Measurements from ENCODE around the gene EIF3B.

DNA sequence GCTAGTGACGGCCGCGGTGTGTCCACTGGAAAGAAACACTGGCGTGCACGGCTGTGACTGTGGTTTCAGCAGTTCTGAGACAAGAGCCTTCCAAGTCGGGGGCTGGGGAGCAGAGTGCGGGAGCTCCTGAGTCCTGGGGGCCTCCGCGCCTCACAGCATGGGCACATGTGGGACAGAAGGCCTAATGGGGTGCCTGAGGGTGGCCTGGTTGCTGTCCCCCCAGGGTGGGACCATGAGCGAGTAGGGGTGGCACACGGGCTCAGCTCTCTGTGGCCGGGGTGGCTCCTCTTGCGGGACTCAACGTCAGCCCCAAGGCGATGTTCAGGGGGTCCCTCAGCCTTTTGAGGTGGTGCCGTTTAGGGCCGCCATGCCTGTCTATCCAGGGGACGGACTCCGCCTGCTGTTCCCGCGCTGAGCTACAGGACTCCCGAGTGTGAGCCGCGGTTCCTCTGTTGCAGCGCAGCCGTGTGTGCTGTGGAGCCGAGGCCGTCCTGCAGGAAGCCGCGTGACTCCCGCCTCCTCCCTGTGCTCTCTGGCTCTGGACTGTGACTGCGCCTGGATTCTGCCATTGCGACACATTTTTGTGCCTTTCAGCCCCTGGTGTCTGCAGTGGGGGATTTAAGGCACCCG is 25.3 kb downstream of the EIF3B start:
- TF ChIP-seq, protein P1, sequence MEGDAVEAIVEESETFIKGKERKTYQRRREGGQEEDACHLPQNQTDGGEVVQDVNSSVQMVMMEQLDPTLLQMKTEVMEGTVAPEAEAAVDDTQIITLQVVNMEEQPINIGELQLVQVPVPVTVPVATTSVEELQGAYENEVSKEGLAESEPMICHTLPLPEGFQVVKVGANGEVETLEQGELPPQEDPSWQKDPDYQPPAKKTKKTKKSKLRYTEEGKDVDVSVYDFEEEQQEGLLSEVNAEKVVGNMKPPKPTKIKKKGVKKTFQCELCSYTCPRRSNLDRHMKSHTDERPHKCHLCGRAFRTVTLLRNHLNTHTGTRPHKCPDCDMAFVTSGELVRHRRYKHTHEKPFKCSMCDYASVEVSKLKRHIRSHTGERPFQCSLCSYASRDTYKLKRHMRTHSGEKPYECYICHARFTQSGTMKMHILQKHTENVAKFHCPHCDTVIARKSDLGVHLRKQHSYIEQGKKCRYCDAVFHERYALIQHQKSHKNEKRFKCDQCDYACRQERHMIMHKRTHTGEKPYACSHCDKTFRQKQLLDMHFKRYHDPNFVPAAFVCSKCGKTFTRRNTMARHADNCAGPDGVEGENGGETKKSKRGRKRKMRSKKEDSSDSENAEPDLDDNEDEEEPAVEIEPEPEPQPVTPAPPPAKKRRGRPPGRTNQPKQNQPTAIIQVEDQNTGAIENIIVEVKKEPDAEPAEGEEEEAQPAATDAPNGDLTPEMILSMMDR (conservative IDR thresholded peaks at IDR 0.05; ENCODE audit: low read depth, low read length), result no peak
- TF ChIP-seq EZH2 (IDR thresholded peaks at IDR 0.05; ENCODE audit: borderline replicate concordance, low read depth, low read length, poor library complexity, severe bottlenecking), result no peak
